ENCODE measurements around the gene LRMDA. TPM values are rescaled to one million over a fixed set of nuclear protein-coding genes. Genes with fewer than 3 reads are reported as not detected.

LRMDA gene
- total and polyA plus RNA-seq, 2 of the 8 experiments (the other 6 are each of a cell fraction or from before 2014, with no cell fraction given) = 0.86 to 2.8 TPM

DNA sequence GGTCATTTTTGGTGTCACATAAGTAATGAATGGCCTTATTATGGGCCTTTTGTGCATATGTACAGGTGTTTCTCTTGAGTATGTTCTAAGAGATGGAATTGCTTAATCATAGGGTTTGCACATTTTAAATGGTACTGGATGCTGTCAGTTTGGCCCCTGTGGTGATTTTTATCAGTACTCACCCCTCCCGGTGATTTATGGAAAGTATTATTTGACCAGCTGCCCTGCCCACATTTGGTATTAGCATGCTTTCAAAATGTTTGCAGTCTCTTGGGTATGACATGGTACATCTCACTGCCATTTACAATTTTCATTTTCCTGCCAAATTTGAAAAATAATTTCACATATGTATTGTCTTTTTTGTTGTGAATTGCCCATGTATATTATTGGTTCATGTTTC, 427.7 kb downstream of the LRMDA start (continued):
- no peak for TF ChIP-seq POLR2A (IDR thresholded peaks at IDR 0.05; ENCODE audit: control extremely low read depth in 1 of 2, low read depth in 2 of 2, low read length in 2 of 2)

DNA sequence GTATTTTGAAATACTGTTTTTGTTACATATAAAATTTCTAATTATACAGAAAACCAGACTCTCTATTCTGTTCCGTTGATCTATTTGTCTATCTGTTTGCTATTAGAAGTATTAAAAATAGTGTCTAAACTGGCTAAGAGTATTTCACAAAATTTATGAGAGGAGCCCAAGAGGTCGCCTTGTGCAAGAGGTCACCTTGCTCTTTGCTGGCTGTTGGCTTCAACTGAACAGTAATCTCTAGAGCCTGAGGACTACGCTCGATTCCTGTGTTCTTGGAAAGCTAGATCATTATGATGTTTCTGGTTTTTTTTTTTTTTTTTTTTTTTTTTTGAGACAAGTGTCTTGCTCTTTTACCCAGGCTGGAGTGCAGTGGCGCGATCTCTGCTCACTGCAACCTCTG, 428.6 kb downstream of the LRMDA start:
- CTCF ChIA-PET (ENCODE audit: partially characterized antibody) = no interaction called here

More for the DNA sequence above, 428.6 kb downstream of the LRMDA start:
- Histone ChIP-seq H3K79me2 (ENCODE audit: control insufficient read depth in 1 of 2, insufficient read depth in 2 of 2, low read length in 2 of 2) (no peaks in the 10 kb centered on the region), H3K27ac (ENCODE audit: low read depth, low read length) (no peak overlapping the region), H3K79me1 (ENCODE audit: low read depth, low read length) (no peaks in the 10 kb centered on the region), H2BK15ac (ENCODE audit: low read length) (no peak overlapping the region), H2AFZ (ENCODE audit: low read length) (no peak overlapping the region), H3K4ac (replicated peaks; ENCODE audit: insufficient read length, low read depth, low read length) (no peak overlapping the region), H3K36me3 (ENCODE audit: control insufficient read depth in 2 of 4, insufficient read depth in 4 of 4, low read length in 3 of 4) (no peaks in the 10 kb centered on the region), H3K9me3 (ENCODE audit: insufficient read depth in 2 of 2, low read depth in 1 of 2, low read length in 1 of 2) (no peaks in the 10 kb centered on the region), H3K4me2 (ENCODE audit: insufficient read depth in 1 of 2, low read depth in 2 of 2, low read length in 2 of 2) (no peak overlapping the region), H2AK5ac (ENCODE audit: low read depth, low read length) (no peak overlapping the region), H4K20me1 (replicated peaks in 1 of 2; ENCODE audit: control insufficient read depth in 1 of 2, insufficient read depth in 2 of 2, low read length in 2 of 2) (no peaks in the 10 kb centered on the region), H3K56ac (replicated peaks; ENCODE audit: insufficient read length, low read depth, low read length) (no peak overlapping the region), H4K8ac (ENCODE audit: extremely low read depth, insufficient read depth, low read length) (no peak overlapping the region), H3K18ac (ENCODE audit: extremely low read depth, low read length) (no peak overlapping the region), H3K14ac (ENCODE audit: insufficient read length) (no peak overlapping the region), H3K4me3 (ENCODE audit: extremely low read depth in 1 of 4, insufficient read depth in 2 of 4, low read depth in 3 of 4, low read length in 4 of 4) (no peak overlapping the region), H2BK20ac (ENCODE audit: low read length) (no peak overlapping the region), H3K23me2 (ENCODE audit: low read depth, low read length) (no peaks in the 10 kb centered on the region; the same call in 1 of the 2 replicates), H2BK120ac (replicated peaks; ENCODE audit: low read depth, low read length) (no peak overlapping the region), H4K91ac (replicated peaks; ENCODE audit: insufficient read length, low read length) (no peak overlapping the region), H3K9ac (replicated peaks in 1 of 4; ENCODE audit: extremely low read depth in 1 of 4, low read depth in 3 of 4, low read length in 3 of 4) (no peak overlapping the region), H2BK5ac (ENCODE audit: low read depth, low read length) (no peak overlapping the region), H3K23ac (ENCODE audit: insufficient read length) (no peak overlapping the region), H3K4me1 (replicated peaks in 1 of 4; ENCODE audit: control insufficient read depth in 3 of 4, insufficient read depth in 4 of 4, low read length in 3 of 4) (peaks cover 8 to 10% (median 9%) of the 10 kb centered on the region in 4 experiments), H4K5ac (ENCODE audit: insufficient read length, low read depth, low read length) (no peak overlapping the region), H3K27me3 (replicated peaks in 1 of 4; ENCODE audit: control insufficient read depth in 3 of 4, extremely low read depth in 1 of 4, insufficient read depth in 3 of 4, low read length in 3 of 4) (no peaks in the 10 kb centered on the region), H2BK12ac (ENCODE audit: low read depth, low read length) (no peak overlapping the region)
- POLR2A ChIA-PET (ENCODE audit: partially characterized antibody) = no interaction called here
- TF ChIP-seq HDAC6 (IDR thresholded peaks at IDR 0.05; ENCODE audit: low read depth, low read length) (no peak), NRF1 (IDR thresholded peaks at IDR 0.05; ENCODE audit: low read depth, low read length) (no peak), CBX5 (IDR thresholded peaks at IDR 0.05; ENCODE audit: low read depth, low read length) (no peak), BCL11A (IDR thresholded peaks at IDR 0.05; ENCODE audit: low read depth in 2 of 2, low read length in 2 of 2) (no peak)
- WGBS, 2 experiments (ENCODE audit: extremely low coverage in 1 of 2, insufficient coverage in 1 of 2, insufficient read length in 1 of 2, insufficient replicate concordance in 2 of 2, low coverage in 1 of 2, low lambda C conversion rate in 2 of 2, missing lambda C conversion rate in 1 of 2) = 78% methylated on average over 6 of the region's 6 CpGs; no CpG with 5 or more reads in 1 of the 2 experiments
- FAIRE-seq = no peak
- DNase-seq (ENCODE audit: low read depth in 1 of 2, low spot score in 2 of 2) = no peak
